SH-SY5Y (cell line): ENCODE results near the gene IL4I1.

Experiments used
- GATA2 ChIP-seq: IDR thresholded peaks from 2 replicates; pipeline ENCODE4 v1.6.1; 2011; ENCODE audit warnings: mild to moderate bottlenecking, low read depth, low read length
- GATA3 ChIP-seq: IDR thresholded peaks from 2 replicates; pipeline ENCODE4 v1.6.1; 2011; ENCODE audit warnings: low read depth, mild to moderate bottlenecking, low read length, moderate library complexity

GRCh38 chr19:49846408-49846807 is 50.3 kb downstream of the IL4I1 start:
- no peak for TF ChIP-seq GATA3
- no peak for TF ChIP-seq GATA2
